Mesothelial cell of epicardium (in vitro differentiated cells): Measurements from ENCODE around the gene TIAM1. TPM values are rescaled to one million over a fixed set of nuclear protein-coding genes. Genes with fewer than 3 reads are reported as not detected.

ENCODE experiments used
- DNase-seq, 2 experiments: peaks; one replicate each; pipeline ENCODE4 v3.0.0; 2021; ENCODE audit warnings: low spot score in 2 of 2; ENCODE audit not compliant: unreplicated experiment in 2 of 2
- H3K27ac Mint-ChIP-seq: 2 replicates; pipeline ENCODE4 v1.8.0; 2021; ENCODE audit warnings: mixed read lengths
- H3K27me3 Mint-ChIP-seq: 2 replicates; pipeline ENCODE4 v1.8.0; 2021; ENCODE audit warnings: low read depth, mixed read lengths
- H3K36me3 Mint-ChIP-seq: 2 replicates; pipeline ENCODE4 v1.8.0; 2021; ENCODE audit warnings: mixed read lengths
- H3K4me1 Mint-ChIP-seq: 2 replicates; pipeline ENCODE4 v1.8.0; 2021; ENCODE audit warnings: mixed read lengths
- H3K4me3 Mint-ChIP-seq: 2 replicates; pipeline ENCODE4 v1.8.0; 2021; ENCODE audit warnings: mild to moderate bottlenecking, moderate library complexity, mixed read lengths
- H3K9me3 Mint-ChIP-seq: 2 replicates; pipeline ENCODE4 v1.8.0; 2021; ENCODE audit warnings: mixed read lengths
- CTCF ChIP-seq: fragments of 200-600 bp; sonication (generic); IDR thresholded peaks from one replicate; pipeline ENCODE4 v1.5.0; 2021; ENCODE audit warnings: antibody characterized with exemption; ENCODE audit not compliant: unreplicated experiment
- total RNA-seq: library from RNA; stranded (reverse); gene quantifications from 3 replicates; pipeline ENCODE4 v1.2.1, GENCODE V29; 2021

TIAM1 gene
- total RNA-seq, 1 donor from 2014 or later = 53.4 TPM

- peak overlapping the region; percentile 70 for H3K27ac Mint-ChIP-seq
- H3K4me3 Mint-ChIP-seq = no peak overlapping the region
- no peaks in the 10 kb centered on the region for H3K27me3 Mint-ChIP-seq
- H3K4me1 Mint-ChIP-seq = peaks cover 38% of the 10 kb centered on the region
- TF ChIP-seq CTCF = no peak
- DNase-seq = no peak
- H3K9me3 Mint-ChIP-seq = peaks cover 11% of the 10 kb centered on the region
- peaks cover 2% of the 10 kb centered on the region for H3K36me3 Mint-ChIP-seq
Measured at GRCh38 chr21:31363720-31364119, 19.7 kb upstream of the TIAM1 start.

GRCh38 chr21:31360717-31361116 lies 16.7 kb upstream of the TIAM1 start:
- Mint-ChIP-seq H3K36me3 (peaks cover 2% of the 10 kb centered on the region), H3K9me3 (peaks cover 11% of the 10 kb centered on the region), H3K27me3 (no peaks in the 10 kb centered on the region), H3K27ac (no peak overlapping the region), H3K4me1 (peaks cover 25% of the 10 kb centered on the region), H3K4me3 (no peak overlapping the region)
- TF ChIP-seq CTCF = no peak
- DNase-seq = no peak

- Mint-ChIP-seq H3K36me3 (peaks cover 2% of the 10 kb centered on the region), H3K27ac (no peak overlapping the region), H3K27me3 (no peaks in the 10 kb centered on the region), H3K4me1 (peaks cover 18% of the 10 kb centered on the region), H3K9me3 (peaks cover 9% of the 10 kb centered on the region), H3K4me3 (no peak overlapping the region)
- no peak for TF ChIP-seq CTCF
- DNase-seq = no peak
Measured at GRCh38 chr21:31358158-31358557, 14.1 kb upstream of the TIAM1 start.

- peaks cover 9% of the 10 kb centered on the region for H3K9me3 Mint-ChIP-seq
- no peak for DNase-seq
- no peak for TF ChIP-seq CTCF
- H3K27me3 Mint-ChIP-seq = no peaks in the 10 kb centered on the region
- H3K27ac Mint-ChIP-seq = no peak overlapping the region
- no peak overlapping the region for H3K4me3 Mint-ChIP-seq
- peaks cover 2% of the 10 kb centered on the region for H3K36me3 Mint-ChIP-seq
- H3K4me1 Mint-ChIP-seq = peaks cover 19% of the 10 kb centered on the region
Measured at GRCh38 chr21:31356440-31356839, 12.4 kb upstream of the TIAM1 start.

GRCh38 chr21:31354604-31355443 lies 10.8 kb upstream of the TIAM1 start:
- peak overlapping the region; percentile 19 for H3K27ac Mint-ChIP-seq
- no peaks in the 10 kb centered on the region for H3K27me3 Mint-ChIP-seq
- TF ChIP-seq CTCF = no peak
- H3K4me1 Mint-ChIP-seq = peaks cover 25% of the 10 kb centered on the region
- DNase-seq = no peak
- H3K4me3 Mint-ChIP-seq = no peak overlapping the region
- H3K9me3 Mint-ChIP-seq = peaks cover 7% of the 10 kb centered on the region
- H3K36me3 Mint-ChIP-seq = peaks cover 5% of the 10 kb centered on the region
